DMS114 treated with DMSO at 0.1 percent for 48 hours (cell line): ENCODE measurements around the gene SIPA1L3.
"Not testable (repeated sequence)": the region's sequence is repeated elsewhere in the genome, so short reads cannot be mapped to it uniquely, and the experiment has no call there.

Experiments used
- DNase-seq: peaks from one replicate; lab custom pipeline; 2025; ENCODE audit not compliant: unreplicated experiment; lab: John Stamatoyannopoulos, UW

The SIPA1L3 gene

DNA sequence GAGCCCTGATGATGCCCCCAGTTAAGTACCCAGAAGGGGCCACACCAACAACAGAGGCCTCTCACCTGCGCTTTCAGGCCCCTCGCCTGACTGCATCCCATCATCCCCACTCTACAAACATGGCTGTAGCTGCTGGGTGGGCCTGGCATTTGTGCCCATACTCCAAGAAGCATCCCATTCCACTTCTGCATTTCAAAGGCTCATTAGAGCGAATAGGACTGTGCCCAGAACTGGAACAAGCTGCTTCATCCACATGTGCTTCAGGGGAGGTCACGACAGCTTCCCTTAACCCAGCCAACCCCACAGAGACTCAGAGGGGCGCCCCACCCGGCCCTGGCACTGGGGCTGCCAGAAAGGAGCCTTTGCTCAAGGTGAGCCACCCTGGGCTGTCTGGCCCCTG, 156.9 kb downstream of the SIPA1L3 start:
- no peak for DNase-seq

DNA sequence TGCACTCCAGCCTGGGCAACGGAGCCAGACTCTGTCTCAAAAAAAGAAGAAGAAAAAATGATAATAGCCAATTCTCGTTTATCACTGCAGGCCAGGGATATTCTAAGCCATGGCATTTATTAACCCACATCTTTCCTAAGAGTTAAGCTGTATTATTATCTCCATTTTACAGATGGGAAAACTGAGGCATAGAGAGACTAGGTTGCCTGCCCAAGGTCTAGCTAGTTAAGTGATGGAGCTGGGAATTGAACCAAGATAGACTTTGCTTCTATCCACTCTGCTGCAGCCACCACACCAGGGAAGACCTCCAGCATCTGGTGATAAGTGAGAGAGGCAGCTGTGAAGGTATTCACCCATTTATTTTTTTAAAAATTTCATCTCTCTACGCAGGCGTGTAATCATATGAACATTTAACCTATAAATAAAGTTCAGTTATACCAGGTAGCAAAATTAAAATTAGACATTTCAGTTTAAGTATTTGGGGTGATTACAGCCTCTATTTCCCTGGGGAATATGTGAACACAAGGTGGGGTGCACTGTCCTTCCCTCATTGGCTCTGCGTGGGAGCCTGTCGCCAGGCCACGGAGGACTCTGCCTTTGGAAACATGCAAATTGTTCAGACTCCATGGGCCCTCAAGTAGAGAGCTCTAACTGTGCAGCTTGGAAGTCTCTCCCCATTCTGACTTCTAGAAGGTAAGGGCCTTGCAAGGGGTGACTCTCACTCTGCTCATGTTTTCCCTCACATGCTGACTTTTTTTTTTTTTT, 157.8 kb downstream of the SIPA1L3 start:
- DNase-seq, result no peak

DNA sequence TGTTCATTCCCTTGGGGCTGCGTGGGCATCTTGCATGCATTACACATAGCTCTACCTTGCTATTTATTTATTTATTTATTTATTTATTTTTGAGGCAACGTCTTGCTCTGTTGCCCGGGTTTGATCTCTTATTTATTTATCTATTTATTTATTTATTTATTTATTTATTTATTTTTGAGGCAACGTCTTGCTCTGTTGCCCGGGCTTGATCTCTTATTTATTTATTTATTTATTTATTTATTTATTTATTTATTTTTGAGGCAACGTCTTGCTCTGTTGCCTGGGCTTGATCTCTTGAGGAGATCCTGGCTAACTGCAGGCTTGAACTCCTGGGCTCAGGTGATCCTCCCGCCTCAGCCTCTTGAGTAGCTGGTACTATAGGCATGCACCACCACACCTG, 158.8 kb downstream of the SIPA1L3 start:
- DNase-seq, result not testable (repeated sequence)

DNA sequence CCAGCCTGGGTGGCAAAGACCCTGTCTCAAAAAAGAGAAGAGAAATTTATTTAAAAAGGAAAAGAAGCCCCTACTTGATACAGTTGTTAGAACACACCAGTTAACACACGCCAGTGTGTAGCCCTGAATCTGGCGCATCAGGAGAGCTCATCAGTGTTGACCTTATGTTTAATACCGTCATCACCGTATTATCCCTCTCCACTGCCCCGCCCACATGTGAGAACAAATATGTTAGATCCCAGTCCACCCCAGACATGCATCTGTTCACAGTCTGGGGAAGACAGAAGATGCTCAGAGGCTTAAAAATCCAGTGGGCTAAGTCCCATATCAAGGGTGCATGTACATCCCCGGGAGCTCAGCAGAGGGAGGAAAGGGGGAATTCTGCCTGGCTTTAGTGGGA, 161.8 kb downstream of the SIPA1L3 start:
- DNase-seq, result no peak

DNA sequence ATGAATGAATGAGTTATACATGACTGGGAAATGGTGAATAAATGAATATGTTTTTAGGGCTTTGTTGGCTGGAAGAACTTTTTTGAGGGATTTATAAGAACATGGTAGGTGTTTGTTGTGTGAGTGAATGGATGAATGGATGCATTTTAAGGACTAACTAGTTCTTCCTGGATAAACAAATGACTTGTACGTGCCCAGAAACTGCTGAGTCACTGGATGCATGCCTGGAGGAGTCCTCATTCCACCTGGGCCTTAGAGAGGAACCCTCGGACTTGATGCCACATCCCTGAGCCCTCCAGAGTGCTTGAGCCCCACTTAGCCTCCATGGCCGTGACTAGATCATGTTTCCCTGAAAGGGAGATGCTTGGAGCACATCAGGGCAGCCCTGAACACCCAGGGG, 163.6 kb downstream of the SIPA1L3 start:
- DNase-seq, result no peak

DNA sequence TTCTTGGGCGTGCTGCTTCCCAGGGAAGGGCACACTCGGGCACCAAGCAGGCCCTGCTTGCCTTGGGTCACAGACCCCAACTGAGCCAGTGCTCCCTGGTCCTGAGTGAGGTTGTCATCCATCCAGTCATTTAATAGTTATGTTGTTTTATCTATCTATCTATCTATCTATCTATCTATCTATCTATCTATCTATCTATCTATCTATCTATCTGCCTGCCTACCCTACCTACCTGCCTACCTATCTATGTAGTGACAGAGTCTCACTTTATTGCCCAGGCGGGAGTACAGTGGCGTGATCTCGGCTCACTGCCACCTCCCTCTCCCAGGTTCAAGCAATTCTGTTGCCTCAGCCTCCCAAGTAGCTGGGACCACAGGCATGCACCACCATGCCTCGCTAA, 164.0 kb downstream of the SIPA1L3 start:
- DNase-seq, result not testable (repeated sequence)

DNA sequence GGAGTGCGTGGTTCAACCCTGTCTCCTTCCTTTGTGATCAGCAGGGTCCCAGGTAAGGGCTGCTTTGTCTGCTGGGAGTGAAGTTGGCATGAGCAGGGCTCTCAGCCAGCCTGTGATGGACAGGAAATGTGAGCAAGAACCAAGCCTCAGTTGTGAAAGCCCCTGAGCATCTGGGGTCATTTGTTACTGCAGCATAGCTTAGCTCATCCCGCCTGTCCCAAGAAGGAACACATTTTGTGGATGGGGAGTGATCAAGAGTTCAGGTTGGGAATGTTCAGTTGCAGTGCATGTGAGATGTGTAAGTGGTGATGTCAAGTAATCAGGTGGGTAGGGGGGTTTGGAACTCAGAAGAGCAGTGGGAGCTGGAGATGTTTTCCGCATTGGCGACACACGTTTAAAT, 164.6 kb downstream of the SIPA1L3 start:
- DNase-seq, result no peak

DNA sequence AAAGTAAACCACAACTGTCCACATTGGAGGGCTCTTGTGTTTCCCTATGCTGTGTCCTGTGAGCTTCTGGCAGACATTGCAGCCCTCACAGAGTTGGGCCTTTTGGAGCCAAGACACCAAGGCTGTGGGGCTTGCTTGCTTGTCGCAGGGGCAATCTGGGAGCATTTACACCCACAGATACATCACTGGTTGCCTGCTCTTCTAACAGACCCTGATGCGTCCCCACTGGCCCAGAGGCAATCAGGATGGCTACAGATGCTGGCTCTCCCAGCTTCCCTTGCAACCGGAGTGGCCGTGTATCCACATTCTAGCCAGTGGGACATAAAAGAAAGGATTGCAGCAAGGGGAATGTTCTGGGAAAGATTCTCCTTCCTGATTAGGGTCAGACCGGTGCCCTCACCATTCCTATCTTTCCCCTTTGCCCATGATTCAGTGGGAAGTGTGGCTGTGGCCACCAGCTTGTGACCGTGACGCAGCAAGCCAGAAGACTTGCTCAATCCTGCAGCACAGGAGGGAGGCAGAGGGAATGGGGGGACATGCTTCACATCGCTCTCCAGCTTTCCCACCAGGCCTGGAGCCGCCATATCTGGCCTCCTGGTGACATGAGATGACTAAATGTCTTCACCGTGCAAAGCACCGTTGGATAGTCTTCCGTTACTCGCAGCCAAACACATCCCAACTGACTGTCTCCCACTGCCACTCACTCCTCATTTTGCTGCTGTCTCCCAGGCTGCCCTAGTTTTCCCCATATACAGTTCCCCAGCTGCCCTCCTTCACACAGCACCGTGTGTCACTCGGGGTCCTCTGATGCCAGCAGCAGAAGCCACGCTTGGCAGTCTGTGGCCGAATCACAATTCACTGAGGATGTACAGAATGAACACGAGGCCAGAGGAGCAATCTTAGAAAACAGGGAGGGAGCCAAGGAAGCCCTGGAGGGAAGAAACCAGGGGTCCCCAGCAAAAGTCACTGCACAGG, 166.1 kb downstream of the SIPA1L3 start:
- DNase-seq, result no peak

DNA sequence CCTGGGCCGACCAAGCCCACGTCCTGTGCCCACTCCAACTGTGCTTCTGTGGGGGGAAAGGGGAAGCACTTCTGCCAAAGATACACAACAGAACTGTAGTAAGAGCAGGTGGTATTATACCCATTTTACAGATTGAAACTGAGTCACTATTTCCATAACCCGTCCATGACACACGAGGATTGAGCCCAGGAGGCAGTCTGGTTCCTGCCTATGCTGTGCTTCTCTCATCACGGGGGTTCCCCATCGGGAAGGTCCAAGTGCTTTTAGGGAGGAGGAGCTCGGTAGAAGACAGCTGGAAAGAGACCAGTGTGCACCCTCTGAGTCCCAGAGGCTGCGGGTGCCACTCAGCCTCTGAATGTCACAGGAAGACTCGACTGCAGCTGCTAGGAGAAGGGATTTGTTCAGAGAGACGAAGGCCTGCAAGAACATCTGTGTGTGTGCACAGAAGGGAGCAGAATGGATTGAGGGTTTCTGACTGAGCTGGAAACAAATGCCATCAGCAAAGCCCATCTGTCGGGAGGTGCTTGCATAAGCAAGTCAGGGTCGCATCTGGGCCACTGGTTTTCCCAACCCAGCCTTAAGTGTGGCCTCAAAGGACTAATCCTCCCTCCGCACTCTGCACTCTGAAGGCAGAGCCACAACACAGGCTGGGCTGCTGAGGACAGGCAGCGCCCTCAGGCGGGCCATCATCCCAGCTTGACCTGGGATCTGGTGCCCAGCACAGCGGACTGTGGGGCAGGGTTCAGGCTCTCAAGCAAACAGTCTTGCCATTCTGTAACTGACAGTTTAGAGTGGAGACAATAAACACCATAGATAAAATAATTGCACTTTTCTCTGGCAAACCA, 167.1 kb downstream of the SIPA1L3 start:
- DNase-seq, result no peak

DNA sequence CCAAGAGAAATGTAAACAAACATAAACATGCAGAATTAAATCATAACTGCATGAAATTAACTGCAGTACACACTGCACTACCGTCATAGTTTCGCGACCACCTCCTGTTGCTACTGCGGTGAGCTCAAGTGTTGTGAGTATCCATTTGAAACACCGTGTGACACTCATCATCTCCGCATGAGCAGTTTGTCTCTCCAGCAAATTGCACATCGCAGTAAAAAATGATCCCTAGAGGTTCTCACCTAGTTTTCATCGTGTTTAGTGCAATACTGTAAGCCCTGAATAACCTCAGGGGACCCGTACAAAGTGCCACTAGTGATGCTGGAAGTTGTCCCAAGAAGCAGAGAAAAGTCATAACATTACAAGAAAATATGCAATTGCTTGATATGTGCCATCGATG, 169.3 kb downstream of the SIPA1L3 start:
- no peak for DNase-seq

DNA sequence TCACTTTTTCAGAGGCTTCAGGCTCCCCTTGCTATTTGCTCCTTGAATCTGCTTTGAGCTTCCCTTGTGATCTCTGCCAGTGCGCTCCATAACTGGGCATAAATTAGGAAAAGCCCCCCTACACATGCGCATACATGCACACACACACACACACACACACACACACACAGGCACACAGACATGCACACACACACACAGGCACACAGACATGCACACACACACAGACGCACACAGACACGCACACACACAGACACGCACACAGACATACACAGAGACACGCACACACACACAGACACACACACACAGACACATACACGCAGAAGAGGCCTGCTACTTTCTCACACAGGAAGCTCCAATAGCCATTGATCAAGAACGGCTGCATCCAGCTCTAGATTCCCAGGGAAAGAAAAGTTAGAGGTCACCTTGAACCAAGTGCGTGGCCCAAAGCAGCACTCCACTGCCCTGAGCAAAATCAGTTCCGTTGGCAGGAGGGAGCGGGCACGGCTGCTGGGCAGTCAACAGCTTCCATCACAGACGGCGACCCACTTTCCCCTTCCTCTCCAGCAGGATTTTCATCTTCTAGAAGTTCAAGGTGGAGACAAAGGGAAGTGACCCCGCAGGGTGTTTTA, 171.4 kb downstream of the SIPA1L3 start:
- no peak for DNase-seq

DNA sequence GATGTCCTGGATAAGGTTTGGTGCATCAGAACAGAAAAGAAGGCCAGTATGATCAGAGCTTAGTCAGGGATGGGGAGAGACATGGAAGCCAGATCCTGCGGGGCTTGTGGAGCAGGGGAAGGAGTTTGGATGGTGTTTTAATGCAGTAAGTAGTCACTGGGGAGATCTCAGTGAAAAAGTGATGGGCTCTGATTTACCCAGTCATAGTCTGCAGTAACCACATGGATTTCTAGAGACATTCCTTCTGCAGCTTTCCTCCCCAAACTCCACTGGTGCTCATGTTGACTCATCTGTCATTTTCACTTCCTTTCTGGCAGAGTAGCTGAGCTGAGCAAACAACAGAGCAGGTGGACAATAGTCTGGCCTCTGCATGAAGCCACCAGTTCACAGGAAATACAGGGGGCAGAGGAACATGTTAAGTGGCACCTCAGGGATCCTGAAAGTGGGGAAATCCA, 172.9 kb downstream of the SIPA1L3 start:
- DNase-seq, result no peak

DNA sequence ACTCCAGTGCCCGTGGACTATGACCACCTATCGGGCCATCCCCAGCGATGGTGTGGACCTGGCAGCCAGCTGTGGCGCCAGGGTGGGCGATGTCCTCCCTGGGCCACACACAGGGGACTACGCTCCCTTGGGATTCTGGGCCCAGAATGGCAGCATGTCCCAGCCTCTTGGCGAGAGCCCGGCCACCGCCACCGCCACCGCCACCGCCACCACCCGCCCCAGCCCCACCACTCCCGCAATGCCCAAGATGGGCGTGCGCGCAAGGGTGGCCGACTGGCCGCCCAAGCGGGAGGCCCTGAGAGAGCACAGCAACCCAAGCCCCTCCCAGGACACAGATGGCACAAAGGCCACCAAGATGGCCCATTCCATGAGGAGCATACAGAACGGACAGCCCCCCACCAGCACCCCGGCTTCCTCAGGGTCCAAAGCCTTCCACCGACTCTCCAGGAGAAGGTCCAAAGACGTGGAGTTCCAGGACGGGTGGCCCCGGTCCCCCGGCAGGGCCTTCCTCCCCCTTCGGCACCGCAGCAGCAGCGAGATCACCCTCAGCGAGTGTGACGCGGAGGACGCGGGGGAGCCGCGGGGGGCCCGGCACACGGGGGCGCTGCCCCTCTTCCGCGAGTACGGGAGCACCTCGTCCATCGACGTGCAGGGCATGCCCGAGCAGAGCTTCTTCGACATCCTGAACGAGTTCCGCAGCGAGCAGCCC, 174.7 kb downstream of the SIPA1L3 start:
- no peak for DNase-seq

DNA sequence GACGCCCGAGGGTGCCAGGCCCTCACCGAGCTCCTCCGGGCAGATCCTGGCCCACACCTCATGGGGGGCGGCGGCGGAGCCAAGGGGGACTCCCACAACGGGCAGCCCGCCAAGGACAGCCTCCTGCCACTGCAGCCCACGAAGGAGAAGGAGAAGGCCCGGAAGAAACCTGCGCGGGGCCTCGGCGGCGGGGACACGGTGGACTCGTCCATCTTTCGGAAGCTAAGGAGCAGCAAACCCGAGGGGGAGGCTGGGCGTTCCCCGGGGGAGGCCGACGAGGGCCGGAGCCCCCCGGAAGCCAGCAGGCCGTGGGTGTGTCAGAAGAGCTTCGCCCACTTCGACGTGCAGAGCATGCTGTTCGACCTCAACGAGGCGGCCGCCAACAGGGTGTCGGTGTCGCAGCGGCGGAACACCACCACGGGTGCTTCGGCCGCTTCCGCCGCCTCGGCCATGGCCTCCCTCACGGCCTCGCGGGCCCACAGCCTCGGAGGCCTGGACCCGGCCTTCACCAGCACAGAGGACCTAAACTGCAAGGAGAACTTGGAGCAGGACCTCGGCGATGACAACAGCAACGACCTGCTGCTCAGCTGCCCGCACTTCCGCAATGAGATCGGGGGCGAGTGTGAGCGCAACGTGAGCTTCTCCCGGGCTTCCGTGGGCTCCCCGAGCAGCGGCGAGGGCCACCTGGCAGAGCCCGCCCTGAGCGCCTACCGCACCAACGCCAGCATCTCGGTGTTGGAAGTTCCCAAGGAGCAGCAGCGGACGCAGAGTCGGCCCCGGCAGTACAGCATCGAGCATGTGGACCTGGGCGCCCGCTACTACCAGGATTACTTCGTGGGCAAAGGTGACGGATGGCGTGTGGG, 175.5 kb downstream of the SIPA1L3 start:
- DNase-seq, result no peak

DNA sequence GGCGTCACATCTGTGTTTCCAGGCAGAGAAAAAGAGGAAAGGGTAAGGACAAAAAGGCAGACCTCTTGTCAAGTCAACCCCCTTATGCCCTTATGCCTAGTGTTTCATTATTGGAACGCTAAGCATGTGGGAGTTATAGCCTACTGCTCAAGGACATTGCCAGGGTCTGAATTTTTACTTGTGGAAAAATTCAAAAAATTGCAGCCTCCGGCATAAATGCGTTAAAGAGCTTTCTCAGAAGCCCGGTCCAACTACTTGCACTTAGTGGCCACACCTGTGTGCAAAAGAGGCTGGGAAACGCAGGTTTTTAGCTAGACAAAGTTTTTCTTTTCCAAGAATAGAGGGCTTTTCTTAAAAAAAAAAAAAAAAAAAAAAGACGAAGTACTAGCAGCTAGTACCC, 177.2 kb downstream of the SIPA1L3 start:
- DNase-seq, result no peak

DNA sequence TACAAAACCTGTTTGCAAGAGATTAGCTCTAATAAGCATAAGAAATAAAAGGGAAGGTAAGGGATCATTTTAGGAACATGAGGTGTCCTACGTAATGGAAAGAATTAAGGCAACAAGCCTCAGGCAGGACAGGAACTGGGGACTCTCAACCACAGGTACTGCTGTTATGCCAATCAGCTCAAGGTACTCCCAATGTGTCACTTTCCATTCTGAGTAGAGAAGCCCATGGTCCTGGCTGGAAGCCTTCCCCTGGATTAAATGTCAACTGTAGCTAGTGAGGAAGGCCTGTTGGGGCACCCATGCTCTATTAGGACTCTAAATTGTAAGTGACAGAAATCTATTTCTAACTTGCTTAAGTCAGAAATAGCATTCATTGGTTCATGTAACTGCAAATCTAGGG, 182.4 kb downstream of the SIPA1L3 start:
- DNase-seq, result no peak

DNA sequence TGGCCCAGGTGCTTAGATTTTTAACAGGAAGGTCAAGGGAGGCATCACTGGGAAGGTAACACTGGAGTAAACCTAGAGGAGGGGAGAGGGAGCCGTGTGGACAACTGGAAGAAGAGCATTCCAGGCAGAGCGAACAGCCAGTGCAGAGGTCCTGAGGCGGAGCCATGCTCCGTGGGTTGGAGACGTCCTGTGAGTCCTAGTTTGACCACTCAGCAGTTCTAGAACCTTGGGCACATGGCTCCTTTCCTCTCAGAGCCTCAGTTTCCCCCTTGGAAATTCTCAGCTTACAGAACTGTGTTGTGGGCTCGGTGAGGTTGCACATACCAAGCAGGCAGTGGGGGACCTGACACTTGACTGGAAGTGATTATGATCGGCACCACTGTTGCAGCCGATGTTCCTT, 186.1 kb downstream of the SIPA1L3 start:
- DNase-seq, result no peak

DNA sequence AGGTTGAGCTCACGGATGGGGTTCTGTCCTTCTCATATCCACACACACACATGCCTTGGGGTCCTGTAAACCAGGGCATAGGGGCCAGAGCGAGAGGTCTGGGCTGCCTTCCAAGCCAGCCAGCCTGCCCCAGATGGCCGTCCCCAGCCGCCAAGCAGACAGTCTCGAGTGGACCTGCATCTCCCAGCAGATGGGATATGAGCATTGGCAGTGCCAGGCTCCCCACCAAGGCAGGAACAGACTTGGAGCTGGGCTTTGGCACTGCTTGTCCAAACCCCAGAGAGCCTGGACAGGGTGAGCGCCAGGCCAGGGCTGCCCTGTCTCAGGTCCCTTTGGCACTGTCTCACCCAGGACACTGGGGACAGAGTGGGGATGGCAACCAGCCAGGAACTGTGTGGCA, 186.6 kb downstream of the SIPA1L3 start:
- no peak for DNase-seq
